OCI-LY3 (cell line): Measurements from ENCODE around the gene NAA10.

Source experiments
- EZH2phosphoT487 ChIP-seq: fragments of 200-600 bp; shearing (Covaris generic); IDR thresholded peaks from 2 replicates; pipeline ENCODE4 v1.6.1; 2018; ENCODE audit warnings: antibody characterized with exemption, mixed run types, low read depth
- TF ChIP-seq, protein P1 (sequence below): fragments of 200-600, 300-600 bp; sonication (generic); IDR thresholded peaks from 2 replicates; pipeline ENCODE4 v1.5.1; 2014; ENCODE audit warnings: antibody characterized with exemption, low read length, low read depth

DNA sequence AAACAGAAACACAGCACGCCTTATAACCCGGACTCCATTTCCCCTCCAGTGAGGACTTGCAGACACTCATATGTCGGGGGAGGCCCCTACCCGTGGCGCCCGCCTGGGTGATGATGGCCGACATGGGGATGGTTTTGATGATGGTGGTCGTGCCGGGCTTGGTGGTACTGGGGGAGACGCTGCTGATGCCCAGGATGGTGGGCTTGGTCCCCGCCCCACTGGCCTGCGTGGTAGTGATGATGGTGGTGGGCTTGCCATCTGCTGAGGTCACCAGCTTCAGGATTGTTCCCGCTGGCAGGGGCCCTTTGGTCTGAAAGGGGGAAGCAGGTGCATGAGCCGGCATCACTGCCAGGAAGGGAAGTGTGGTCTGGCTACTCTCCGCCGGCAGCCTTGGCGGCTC, 22.4 kb upstream of the NAA10 start:
- TF ChIP-seq, protein P1, sequence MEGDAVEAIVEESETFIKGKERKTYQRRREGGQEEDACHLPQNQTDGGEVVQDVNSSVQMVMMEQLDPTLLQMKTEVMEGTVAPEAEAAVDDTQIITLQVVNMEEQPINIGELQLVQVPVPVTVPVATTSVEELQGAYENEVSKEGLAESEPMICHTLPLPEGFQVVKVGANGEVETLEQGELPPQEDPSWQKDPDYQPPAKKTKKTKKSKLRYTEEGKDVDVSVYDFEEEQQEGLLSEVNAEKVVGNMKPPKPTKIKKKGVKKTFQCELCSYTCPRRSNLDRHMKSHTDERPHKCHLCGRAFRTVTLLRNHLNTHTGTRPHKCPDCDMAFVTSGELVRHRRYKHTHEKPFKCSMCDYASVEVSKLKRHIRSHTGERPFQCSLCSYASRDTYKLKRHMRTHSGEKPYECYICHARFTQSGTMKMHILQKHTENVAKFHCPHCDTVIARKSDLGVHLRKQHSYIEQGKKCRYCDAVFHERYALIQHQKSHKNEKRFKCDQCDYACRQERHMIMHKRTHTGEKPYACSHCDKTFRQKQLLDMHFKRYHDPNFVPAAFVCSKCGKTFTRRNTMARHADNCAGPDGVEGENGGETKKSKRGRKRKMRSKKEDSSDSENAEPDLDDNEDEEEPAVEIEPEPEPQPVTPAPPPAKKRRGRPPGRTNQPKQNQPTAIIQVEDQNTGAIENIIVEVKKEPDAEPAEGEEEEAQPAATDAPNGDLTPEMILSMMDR = no peak
- no peak for TF ChIP-seq EZH2phosphoT487
